Measurements from ENCODE around the gene ZFHX3.

DNA sequence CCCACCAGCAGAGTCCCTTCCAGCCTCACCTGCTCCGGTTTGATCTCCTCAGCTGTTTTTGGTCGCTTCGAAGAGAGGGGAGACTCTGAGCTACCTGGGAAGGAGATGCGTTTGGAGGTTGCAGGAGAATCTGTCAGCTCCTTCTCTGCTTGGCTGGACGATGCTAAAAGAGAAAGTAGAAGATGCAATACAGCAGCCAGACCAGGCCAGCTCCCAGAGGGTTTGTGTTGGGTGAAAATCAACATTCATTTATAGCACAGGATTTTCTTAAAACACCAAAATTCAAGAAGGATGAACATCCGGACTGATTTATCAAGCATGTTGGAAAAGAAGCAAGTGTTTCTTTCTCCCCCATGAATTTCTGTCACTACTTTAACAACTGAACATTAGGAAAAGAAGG, 236.1 kb downstream of the ZFHX3 start:
- no peak for TF ChIP-seq MYC (IDR thresholded peaks at IDR 0.05; ENCODE audit: low read depth, low read length)
- no peak for TF ChIP-seq MYC (CRISPR knock-in tag; IDR thresholded peaks at IDR 0.05; ENCODE audit: borderline replicate concordance, low read depth)
- TF ChIP-seq BDP1 (IDR thresholded peaks at IDR 0.05; ENCODE audit: insufficient read depth, insufficient read length) = no peak
- no peak for TF ChIP-seq KLF16 (IDR thresholded peaks at IDR 0.05)
- TF ChIP-seq ZNF140 (CRISPR knock-in tag; IDR thresholded peaks at IDR 0.05) = no peak
- no peak for TF ChIP-seq GABPA (tag; conservative IDR thresholded peaks at IDR 0.05; ENCODE audit: low read depth)
- no peak for TF ChIP-seq ZNF707 (CRISPR knock-in tag; conservative IDR thresholded peaks at IDR 0.05)
- TF ChIP-seq, protein P1, sequence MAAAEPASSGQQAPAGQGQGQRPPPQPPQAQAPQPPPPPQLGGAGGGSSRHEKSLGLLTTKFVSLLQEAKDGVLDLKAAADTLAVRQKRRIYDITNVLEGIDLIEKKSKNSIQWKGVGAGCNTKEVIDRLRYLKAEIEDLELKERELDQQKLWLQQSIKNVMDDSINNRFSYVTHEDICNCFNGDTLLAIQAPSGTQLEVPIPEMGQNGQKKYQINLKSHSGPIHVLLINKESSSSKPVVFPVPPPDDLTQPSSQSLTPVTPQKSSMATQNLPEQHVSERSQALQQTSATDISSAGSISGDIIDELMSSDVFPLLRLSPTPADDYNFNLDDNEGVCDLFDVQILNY (CRISPR knock-in tag; IDR thresholded peaks at IDR 0.05) = no peak
- no peak for TF ChIP-seq ETV5 (CRISPR knock-in tag; IDR thresholded peaks at IDR 0.05; ENCODE audit: low read depth)

Data from K562 (cell line).